Endothelial cell of umbilical vein (primary cell): Measurements from ENCODE around the gene TK1. TPM values are rescaled to one million over a fixed set of nuclear protein-coding genes. Genes with fewer than 3 reads are reported as not detected.

ENCODE experiments used
- BruUV-seq: library from RNA; stranded (reverse); fragments of 400-500 nt; replicated peaks from 2 replicates; lab custom pipeline; 2021; lab: Mats Ljungman, UMichigan
- CTCF ChIA-PET: fragments of 300-600, 350-600 bp; sonication (Branson Sonifier 250); formaldehyde crosslinking; loops from one replicate; lab custom pipeline; 2021; ENCODE audit warnings: antibody characterized with exemption, inconsistent platforms; lab: Charles Lee
- POLR2A ChIA-PET: fragments of 300-600, 350-600 bp; sonication (Branson Sonifier 250); formaldehyde crosslinking; loops from one replicate; lab custom pipeline; 2021; ENCODE audit warnings: antibody characterized with exemption, inconsistent platforms; lab: Charles Lee
- DNase-seq: peaks from one replicate; pipeline ENCODE4 v3.0.0-alpha.2; 2011; ENCODE audit warnings: low read depth, low spot score
- FAIRE-seq: peaks from 2 replicates; lab custom pipeline; 2011; peaks lifted over from hg19 to GRCh38; lab: Jason Lieb, UNC
- H2AFZ ChIP-seq: 2 replicates; pipeline ENCODE4 v1.6.0; 2012; ENCODE audit warnings: low read depth, low read length, control low read depth, inconsistent platforms
- H3K27ac ChIP-seq: 2 replicates; pipeline ENCODE4 v1.5.1; 2011; ENCODE audit warnings: low read depth, mild to moderate bottlenecking, control low read depth, low read length, moderate library complexity; ENCODE audit not compliant: insufficient read depth
- H3K27me3 ChIP-seq, 2 experiments: 2 replicates each; pipeline versions ENCODE4 v1.6.0 to v1.6.1; 2011; ENCODE audit warnings: low read length in 2 of 2, mixed read lengths in 1 of 2; ENCODE audit not compliant: control insufficient read depth in 2 of 2, insufficient read depth in 2 of 2
- H3K36me3 ChIP-seq, 2 experiments: 2 replicates in 1 of 2; 3 replicates in 1 of 2; pipeline ENCODE4 v1.5.1; 2011; ENCODE audit warnings: low read length in 2 of 2, mild to moderate bottlenecking in 1 of 2, moderate library complexity in 1 of 2; ENCODE audit not compliant: control insufficient read depth in 2 of 2, insufficient read depth in 2 of 2; ENCODE audit errors: extremely low read depth in 1 of 2
- H3K4me1 ChIP-seq: 3 replicates; pipeline ENCODE4 v1.5.1; 2011; ENCODE audit warnings: mild to moderate bottlenecking, low read length; ENCODE audit not compliant: control insufficient read depth, insufficient read depth; ENCODE audit errors: extremely low read depth
- H3K4me2 ChIP-seq: 2 replicates; pipeline ENCODE4 v1.6.1; 2011; ENCODE audit warnings: low read length, control low read depth, mixed read lengths; ENCODE audit not compliant: insufficient read depth
- H3K4me3 ChIP-seq, 3 experiments: fragments of 200-600 bp in 1 of 3; sonication (generic), shearing (Covaris generic) in 1 of 3; replicated peaks in 1 of 3; 2 replicates each; pipeline ENCODE4 v1.5.1; 2011 to 2016; ENCODE audit warnings: control low read depth in 3 of 3, low read length in 3 of 3, mild to moderate bottlenecking in 2 of 3, inconsistent platforms in 1 of 3, low read depth in 1 of 3, moderate library complexity in 1 of 3; ENCODE audit not compliant: insufficient read depth in 1 of 3
- H3K79me2 ChIP-seq: 2 replicates; pipeline ENCODE4 v1.6.0; 2012; ENCODE audit warnings: low read length, inconsistent platforms; ENCODE audit not compliant: control insufficient read depth, insufficient read depth
- H3K9ac ChIP-seq: replicated peaks from 2 replicates; pipeline ENCODE3; 2011; ENCODE audit warnings: low read length, control low read depth; ENCODE audit not compliant: insufficient read depth; ENCODE audit errors: extremely low read depth
- H3K9me1 ChIP-seq: replicated peaks from 3 replicates; pipeline ENCODE4 v1.6.0; 2011; ENCODE audit warnings: mild to moderate bottlenecking, low read length; ENCODE audit not compliant: control insufficient read depth, insufficient read depth; ENCODE audit errors: extremely low read depth
- H3K9me3 ChIP-seq: replicated peaks from 2 replicates; pipeline ENCODE4 v1.5.1; 2012; ENCODE audit warnings: low read length, inconsistent platforms; ENCODE audit not compliant: control insufficient read depth, insufficient read depth
- H4K20me1 ChIP-seq: replicated peaks from 2 replicates; pipeline ENCODE3; 2011; ENCODE audit warnings: mild to moderate bottlenecking, low read length; ENCODE audit not compliant: control insufficient read depth, insufficient read depth; ENCODE audit errors: extremely low read depth
- CTCF ChIP-seq, 2 donors: IDR thresholded peaks; 1 replicate in 1 of 2; 2 replicates in 1 of 2; pipeline ENCODE4 v1.5.1; 2011; ENCODE audit warnings: low read length in 2 of 2, mild to moderate bottlenecking in 2 of 2, moderate library complexity in 2 of 2, control low read depth in 1 of 2, inconsistent platforms in 1 of 2, low read depth in 1 of 2; ENCODE audit not compliant: insufficient read depth in 1 of 2; ENCODE audit errors: extremely low read depth in 1 of 2
- EZH2 ChIP-seq: IDR thresholded peaks from 2 replicates; pipeline ENCODE4 v1.6.1; 2012; ENCODE audit warnings: borderline replicate concordance, low read depth, mild to moderate bottlenecking, moderate library complexity, low read length, inconsistent platforms; ENCODE audit not compliant: severe bottlenecking
- FOS ChIP-seq: IDR thresholded peaks from 2 replicates; pipeline ENCODE4 v1.6.1; 2011; ENCODE audit warnings: mild to moderate bottlenecking, low read length, moderate library complexity, borderline replicate concordance; ENCODE audit not compliant: insufficient read depth
- GATA2 ChIP-seq: IDR thresholded peaks from 2 replicates; pipeline ENCODE4 v1.7.0; 2011; ENCODE audit warnings: low read depth, mild to moderate bottlenecking, moderate library complexity, mixed read lengths, low read length; ENCODE audit not compliant: insufficient read length, insufficient read depth
- JUN ChIP-seq: IDR thresholded peaks from 2 replicates; pipeline ENCODE4 v1.6.1; 2011; ENCODE audit warnings: borderline replicate concordance, low read depth; ENCODE audit not compliant: insufficient read length, insufficient read depth
- MAX ChIP-seq: IDR thresholded peaks from 2 replicates; pipeline ENCODE4 v1.6.1; 2011; ENCODE audit not compliant: insufficient read depth, insufficient read length
- MYC ChIP-seq: IDR thresholded peaks from one replicate; pipeline ENCODE4 v1.6.1; 2011; ENCODE audit warnings: mild to moderate bottlenecking, low read depth, low read length
- POLR2A ChIP-seq: IDR thresholded peaks from 2 replicates; pipeline ENCODE4 v1.6.1; 2012; ENCODE audit warnings: low read depth, mild to moderate bottlenecking, control low read depth, low read length
- POLR2AphosphoS5 ChIP-seq: IDR thresholded peaks from 2 replicates; pipeline ENCODE4 v1.6.1; 2012; ENCODE audit warnings: low read depth, mild to moderate bottlenecking, control low read depth, low read length, moderate library complexity; ENCODE audit not compliant: insufficient read depth
- dilution Hi-C: fragments of 300-500 bp; cut with MboI; formaldehyde crosslinking; loops from one replicate; pipeline ENCODE4 v1.15.0; 2019; ENCODE audit warnings: low sequenced_read_pairs; ENCODE audit not compliant: extremely low pct_ligation_motif_present
- intact Hi-C: fragments of 100-400 bp; cut with micrococcal nuclease; formaldehyde crosslinking; loops from one replicate; pipeline ENCODE4 v1.10.0; 2022
- polyA plus RNA-seq, 4 experiments: library from polyadenylated mRNA; depleted of rRNA in 3 of 4; stranded (reverse) in 3 of 4; unstranded in 1 of 4; fragments of >200 nt; gene quantifications; 2 replicates each; pipeline versions ENCODE4 v1.2.1 to v1.2.3, GENCODE V29; 2011 to 2012; ENCODE audit warnings: missing spikeins in 1 of 4
- total RNA-seq: library from RNA; stranded (reverse); gene quantifications from 2 replicates; pipeline ENCODE4 v1.2.3, GENCODE V29; 2021

The TK1 gene
- total and polyA plus RNA-seq, 2 donors (not counting 3 experiments of a cell fraction or from before 2014, with no cell fraction given) = 111 to 159 TPM

GRCh38 chr17:78147315-78147998, 39.4 kb downstream of the TK1 start:
- dilution Hi-C loops = no loop called here
- Histone ChIP-seq H3K27ac (no peak overlapping the region), H3K4me1 (peaks cover 14% of the 10 kb centered on the region), H3K4me2 (no peak overlapping the region), H3K79me2 (no peaks in the 10 kb centered on the region), H2AFZ (no peak overlapping the region), H3K9me1 (no peaks in the 10 kb centered on the region), H3K27me3 (no peaks in the 10 kb centered on the region), H3K4me3 (no peak overlapping the region), H3K36me3 (no peaks in the 10 kb centered on the region), H3K9ac (no peak overlapping the region), H3K9me3 (no peaks in the 10 kb centered on the region), H4K20me1 (no peaks in the 10 kb centered on the region)
- FAIRE-seq (no peak), DNase-seq (no peak)
- intact Hi-C loops = no loop called here
- TF ChIP-seq POLR2A = no peak
- no peak for TF ChIP-seq CTCF (IDR thresholded peaks at IDR 0.05; ENCODE audit: extremely low read depth in 1 of 2, insufficient read depth in 1 of 2, low read depth in 1 of 2, low read length in 2 of 2)
- TF ChIP-seq EZH2 = no peak
- no peak for TF ChIP-seq GATA2
- no peak for TF ChIP-seq FOS
- TF ChIP-seq POLR2AphosphoS5 = no peak
- TF ChIP-seq MAX = no peak
- no peak for TF ChIP-seq MYC
- TF ChIP-seq JUN = no peak
- CTCF ChIA-PET = no interaction called here
- POLR2A ChIA-PET = no interaction called here
- BruUV-seq = no TSS peak
